Hematopoietic multipotent progenitor cell treated with erythropoietin and hydrocortisone succinate and interleukin-3 and kit ligand, for 8 days (in vitro differentiated cells): ENCODE results near the gene NFYB.
"Not testable (repeated sequence)": the region's sequence is repeated elsewhere in the genome, so short reads cannot be mapped to it uniquely, and the experiment has no call there.

Experiments used
- DNase-seq: peaks from one replicate; pipeline ENCODE4 v3.0.0-alpha.2; 2015

The NFYB gene

GRCh38 chr12:104155711-104156555, 17.9 kb upstream of the NFYB start:
- no peak for DNase-seq

- no peak for DNase-seq
These were observed 16.8 kb upstream of the NFYB start for GRCh38 chr12:104154806-104155205.

- DNase-seq, result no peak
These were observed 16.3 kb upstream of the NFYB start for GRCh38 chr12:104154286-104154685.

DNA sequence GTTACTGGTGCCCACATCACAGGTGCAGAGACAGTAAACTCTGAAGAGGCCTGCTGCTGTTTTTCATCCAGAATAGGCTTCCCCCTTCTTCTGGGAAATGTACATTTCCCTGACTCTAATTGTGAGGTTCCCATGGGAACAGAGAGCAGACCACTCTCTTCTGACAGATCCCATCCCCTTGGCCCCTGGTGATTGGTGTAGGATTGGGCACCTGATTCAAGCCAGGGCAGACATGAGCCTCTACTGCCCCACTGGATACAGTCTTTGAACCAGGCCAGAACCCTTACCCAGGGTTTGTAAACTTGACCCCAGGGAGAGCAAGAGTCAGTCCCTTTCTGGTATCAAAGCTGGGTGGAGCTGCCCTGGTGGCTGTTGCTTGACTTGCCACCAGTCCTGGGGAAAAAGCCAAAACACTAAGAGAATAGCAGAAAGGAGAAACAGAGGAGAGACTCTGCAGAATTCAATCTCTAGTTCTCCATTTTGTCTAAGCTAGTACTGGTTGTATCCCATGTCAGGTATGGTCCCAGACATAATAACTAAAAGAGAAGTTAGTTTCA, 14.8 kb upstream of the NFYB start:
- no peak for DNase-seq

DNA sequence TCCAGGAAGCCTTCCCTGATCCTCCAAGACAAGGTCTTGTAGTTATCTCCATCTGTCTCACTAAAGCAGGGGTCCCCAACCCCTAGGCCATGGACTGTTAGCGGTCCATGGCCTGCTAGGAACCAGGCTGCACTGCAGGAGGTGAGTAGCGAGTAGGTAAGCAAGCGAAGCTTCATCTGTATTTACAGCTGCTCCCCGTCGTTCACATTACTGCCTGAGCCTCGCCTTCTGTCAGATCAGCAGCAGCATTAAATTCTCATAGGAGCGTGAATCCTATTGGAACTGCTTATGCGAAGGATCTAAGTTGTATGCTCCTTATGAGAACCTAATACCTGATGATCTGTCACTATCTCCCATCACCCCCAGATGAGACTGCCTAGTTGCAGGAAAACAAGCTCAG, 12.4 kb upstream of the NFYB start:
- no peak for DNase-seq

DNA sequence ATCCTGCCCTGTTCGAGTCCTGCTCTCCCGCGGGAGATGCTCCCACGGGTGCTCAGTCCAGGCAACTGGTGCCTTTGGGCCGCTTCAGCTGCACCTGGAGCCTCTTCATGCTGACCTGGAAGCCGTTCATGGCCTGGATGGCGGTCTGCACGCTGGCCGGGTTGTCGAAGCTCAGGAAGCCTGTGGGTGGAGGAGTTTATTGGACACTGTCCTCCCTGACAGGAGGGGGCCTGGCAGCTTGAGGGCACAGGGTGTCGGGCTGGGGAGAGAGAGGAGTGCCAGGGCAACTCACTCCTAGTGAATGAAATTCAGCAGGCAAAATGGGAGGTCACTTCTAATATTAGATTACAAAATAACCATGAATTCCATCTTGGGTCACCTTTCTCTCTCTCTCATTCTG, 9.3 kb upstream of the NFYB start:
- no peak for DNase-seq

DNA sequence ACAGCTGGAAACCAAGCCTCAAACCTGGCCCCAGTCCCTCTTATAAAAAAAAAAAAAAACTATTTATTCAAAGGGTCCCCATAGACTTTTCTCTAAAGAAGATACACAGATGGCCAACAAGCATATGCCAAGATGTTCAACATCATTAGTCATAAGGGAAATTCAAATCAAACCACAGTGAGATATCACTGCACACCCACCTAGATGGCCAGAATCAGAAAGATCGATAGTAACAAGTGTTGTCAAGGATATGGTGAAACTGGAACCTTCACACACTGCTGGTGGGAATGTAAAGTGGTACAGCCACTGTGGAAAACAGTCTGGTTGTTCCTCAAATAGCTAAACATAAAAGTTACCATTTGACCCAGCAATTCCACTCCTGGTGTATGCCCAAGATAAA, 5.9 kb upstream of the NFYB start:
- DNase-seq, result no peak

GRCh38 chr12:104143002-104143401, 5.0 kb upstream of the NFYB start:
- DNase-seq, result no peak

- no peak for DNase-seq
These were observed 4.5 kb upstream of the NFYB start for GRCh38 chr12:104142543-104142942.

- DNase-seq, result no peak
These were observed 765 bp upstream of the NFYB start for GRCh38 chr12:104138797-104139152.

DNA sequence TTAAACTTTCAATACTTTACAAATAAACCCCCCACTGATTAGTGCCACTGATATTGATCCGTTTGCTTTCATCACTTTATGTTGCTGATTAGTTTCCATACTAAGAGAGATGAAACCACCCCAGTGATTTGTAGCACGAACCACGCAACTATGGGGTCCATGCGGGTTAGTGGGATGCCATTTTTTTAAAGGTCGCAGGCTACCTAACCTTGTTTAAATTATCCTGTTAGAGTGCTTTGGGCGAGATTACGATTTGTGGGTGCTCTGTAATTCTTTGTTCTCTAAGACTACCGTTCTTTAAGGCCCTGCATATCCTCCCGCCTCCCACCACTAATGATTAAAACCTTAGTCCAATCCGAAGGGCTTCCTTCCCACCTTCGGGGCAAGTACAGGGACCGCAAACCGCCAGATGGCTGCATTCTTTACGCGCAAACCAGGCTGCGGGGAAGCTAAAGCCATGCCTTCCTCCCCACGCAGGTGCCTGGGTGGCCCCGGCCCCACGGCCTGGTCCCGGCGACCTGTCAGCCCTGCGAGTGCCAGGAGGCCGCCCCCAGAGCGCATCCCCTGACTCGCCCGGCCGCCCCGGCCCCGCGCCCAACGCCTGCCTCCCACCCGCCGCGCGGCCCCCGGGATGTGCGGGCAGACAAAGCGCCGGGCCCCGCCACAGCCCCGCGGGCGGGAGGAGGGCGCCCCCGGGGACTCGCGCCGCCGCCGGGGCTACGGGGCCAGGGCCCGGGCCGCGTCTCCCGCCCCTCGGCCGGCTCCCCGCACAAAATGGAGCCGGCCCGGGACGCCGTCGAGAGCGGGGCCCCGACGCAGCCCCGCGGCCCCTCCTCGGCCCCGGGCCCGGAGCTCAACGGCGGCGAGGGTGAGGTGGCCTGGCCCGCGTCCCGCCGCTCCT, 759 bp downstream of the NFYB start:
- DNase-seq, result peak; percentile 63

GRCh38 chr12:104136577-104136976, 1.4 kb downstream of the NFYB start:
- DNase-seq, result peak; percentile 8

DNA sequence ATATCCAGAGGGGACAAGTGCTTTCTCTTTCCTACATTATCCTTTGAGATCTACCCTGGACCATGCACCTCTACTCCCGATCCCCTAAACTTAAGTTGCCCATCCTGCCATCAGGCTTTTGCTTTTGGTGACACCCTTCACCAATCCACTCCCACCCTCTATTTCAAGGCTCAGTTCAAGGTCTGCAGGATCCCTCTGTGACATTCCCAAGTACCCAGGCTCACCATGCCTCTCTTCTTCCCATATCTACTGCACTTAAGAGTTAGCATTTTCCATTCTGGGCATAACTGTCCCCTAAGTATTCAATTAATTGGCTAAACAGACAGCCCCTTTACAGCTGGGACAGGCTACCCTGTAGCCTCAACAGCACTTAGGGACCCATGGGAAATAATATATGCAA, 3.1 kb downstream of the NFYB start:
- DNase-seq, result no peak

- DNase-seq, result no peak
These were observed 4.1 kb downstream of the NFYB start for GRCh38 chr12:104133866-104134265.

- DNase-seq, result no peak
These were observed 4.7 kb downstream of the NFYB start for GRCh38 chr12:104133321-104133720.

- no peak for DNase-seq
These were observed 5.6 kb downstream of the NFYB start for GRCh38 chr12:104132351-104132956.

DNA sequence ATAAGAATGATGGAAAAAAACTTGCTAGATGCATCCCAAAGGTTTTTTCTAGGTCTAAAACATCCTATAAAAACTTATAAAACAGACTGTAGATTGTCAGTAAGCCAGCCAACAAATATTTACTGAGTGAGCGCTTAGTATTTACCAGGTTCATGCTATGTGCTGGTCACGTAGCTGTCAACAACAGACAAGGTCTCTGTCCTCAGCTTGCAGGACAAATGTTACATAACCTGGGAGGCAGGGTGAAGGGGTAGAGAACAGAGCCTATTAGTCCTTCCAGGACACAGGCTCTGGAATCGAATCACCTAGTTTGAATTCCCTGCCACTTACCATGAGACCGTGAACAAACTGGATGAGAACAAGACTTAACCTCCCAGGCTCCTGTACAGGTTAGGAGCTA, 6.4 kb downstream of the NFYB start:
- no peak for DNase-seq

DNA sequence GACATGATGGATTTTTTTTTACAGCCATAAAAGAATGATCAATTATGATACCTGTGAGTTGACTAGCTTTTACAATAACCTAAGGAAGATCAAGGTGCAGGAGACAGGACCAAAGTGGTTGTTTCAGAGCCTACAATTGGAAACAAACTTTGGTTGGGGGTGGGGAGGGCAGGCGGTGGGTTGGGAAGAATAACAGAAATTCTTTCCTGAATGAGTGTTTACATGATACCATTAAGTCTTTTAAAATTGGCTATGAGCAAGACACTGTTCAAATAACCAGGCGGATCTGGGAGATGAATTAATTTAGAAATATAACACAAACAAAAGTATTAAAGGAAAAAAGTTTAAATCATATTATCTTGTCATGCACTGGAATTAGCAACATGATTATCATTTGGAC, 7.2 kb downstream of the NFYB start:
- DNase-seq, result no peak

- no peak for DNase-seq
These were observed 11.5 kb downstream of the NFYB start for GRCh38 chr12:104126548-104126947.

DNA sequence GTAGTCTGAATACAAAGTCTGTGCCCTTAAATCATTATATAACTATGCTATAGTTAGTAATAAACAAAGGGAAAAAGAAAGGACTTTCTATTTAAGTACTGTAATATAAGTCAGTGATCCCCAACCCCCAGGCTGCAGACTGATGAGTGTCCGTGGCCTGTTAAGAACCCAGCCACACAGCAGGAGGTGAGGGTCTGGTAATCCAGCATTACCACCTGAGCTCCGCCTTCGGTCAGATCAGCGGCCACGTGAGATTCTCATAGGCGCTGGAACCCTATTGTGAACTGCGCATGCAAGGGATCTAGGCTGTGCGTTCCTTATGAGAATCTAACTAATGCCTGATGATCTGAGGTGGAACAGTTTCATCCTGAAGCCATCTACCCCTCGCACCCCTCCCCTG, 15.7 kb downstream of the NFYB start:
- no peak for DNase-seq

DNA sequence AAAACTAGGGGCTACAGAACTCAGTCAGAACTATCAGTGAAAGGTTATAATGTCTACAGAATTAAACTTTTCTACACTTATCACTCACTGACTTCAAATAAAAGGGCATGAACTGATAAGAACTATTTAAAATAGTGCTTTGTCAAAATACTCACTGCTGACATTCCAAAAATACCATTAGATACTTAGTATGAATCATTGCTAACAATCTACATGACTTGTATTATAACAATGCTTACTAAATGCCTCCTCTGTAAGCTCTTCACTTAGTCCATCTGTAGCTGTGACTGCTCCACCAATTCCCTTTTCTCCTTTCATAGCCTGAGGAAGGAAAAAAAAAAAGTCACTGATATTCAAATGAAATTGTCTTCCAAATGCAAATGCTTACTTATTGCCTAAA, 17.0 kb downstream of the NFYB start:
- DNase-seq, result no peak

- DNase-seq, result no peak
These were observed 22.4 kb downstream of the NFYB start for GRCh38 chr12:104115587-104115975.

DNA sequence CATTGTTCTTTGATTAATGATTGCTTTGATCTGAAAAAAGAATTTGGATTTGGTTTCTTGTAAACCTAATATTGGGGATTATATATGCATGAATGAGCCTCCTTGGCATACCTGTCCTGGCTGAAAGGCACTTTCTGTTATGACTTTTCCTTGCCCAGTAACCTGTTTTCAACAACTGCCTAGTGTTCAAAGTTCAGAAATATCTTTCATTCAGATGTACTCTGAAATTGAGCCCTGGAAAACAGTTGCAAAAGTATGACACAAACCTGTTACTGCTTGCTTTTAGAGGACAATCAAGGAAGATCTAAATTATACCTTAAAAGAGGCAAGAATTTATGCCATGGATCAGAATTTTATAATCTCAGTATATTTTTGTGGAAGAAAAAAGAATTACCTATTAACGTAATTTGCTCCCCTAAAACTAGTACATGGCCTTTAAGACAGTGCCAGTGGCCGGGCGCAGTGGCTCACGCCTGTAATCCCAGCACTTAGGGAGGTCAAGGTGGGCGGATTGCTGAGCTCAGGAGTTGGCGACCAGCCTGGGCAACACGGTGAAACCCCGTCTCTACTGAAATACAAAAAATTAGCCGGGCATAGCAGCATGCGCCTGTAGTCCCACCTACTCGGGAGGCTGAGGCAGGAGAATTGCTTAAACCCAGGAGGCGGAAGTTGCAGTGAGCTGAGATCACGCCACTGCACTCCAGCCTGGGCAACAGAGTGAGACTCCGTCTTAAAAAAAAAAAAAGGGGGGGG, 23.0 kb downstream of the NFYB start:
- not testable (repeated sequence) for DNase-seq
